Adrenal gland (tissue), 12 donors: ENCODE results near the gene TEX35. TPM values are rescaled to one million over a fixed set of nuclear protein-coding genes. Genes with fewer than 3 reads are reported as not detected.

Experiments
- DNase-seq, 7 donors: peaks; one replicate each; pipeline ENCODE4 v3.0.0-alpha.2; 2019 to 2020
- H3K27ac ChIP-seq, 5 donors: fragments of 200-600 bp; sonication (generic) in 4 of 5; 1 replicate in 3 of 5; 2 replicates in 2 of 5; pipeline versions ENCODE4 v1.5.1 to v1.8.0; 2016 to 2020; ENCODE audit warnings: mild to moderate bottlenecking in 1 of 5
- H3K27me3 ChIP-seq: fragments of 200-600 bp; 2 replicates; pipeline ENCODE4 v1.8.0; 2021
- H3K36me3 ChIP-seq, 2 donors: fragments of 200-600 bp; replicated peaks in 1 of 2; 1 replicate in 1 of 2; 2 replicates in 1 of 2; pipeline versions ENCODE4 v1.5.1 to v1.8.0; 2018 to 2022
- H3K4me1 ChIP-seq, 2 donors: fragments of 200-600 bp; replicated peaks in 1 of 2; 1 replicate in 1 of 2; 2 replicates in 1 of 2; pipeline versions ENCODE4 v1.5.1 to v1.8.0; 2018 to 2021
- H3K4me3 ChIP-seq, 4 donors: fragments of 200-600 bp; sonication (generic) in 3 of 4; one replicate each; pipeline ENCODE4 v1.5.1; 2016 to 2018
- H3K9me3 ChIP-seq, 3 donors: fragments of 200-600 bp; sonication (generic) in 1 of 3; replicated peaks in 1 of 3; 1 replicate in 2 of 3; 2 replicates in 1 of 3; pipeline versions ENCODE4 v1.5.1 to v1.8.0; 2016 to 2021
- POLR2A ChIP-seq, 2 donors: fragments of 450-650 bp; IDR thresholded peaks; one replicate each; pipeline ENCODE4 v1.6.1; 2017; ENCODE audit warnings: antibody characterized with exemption in 2 of 2, mild to moderate bottlenecking in 2 of 2, moderate library complexity in 1 of 2
- WGBS, 4 donors: extraction: QIAGEN DNeasy Blood & Tissue Kit in 2 of 4; methylation state at CpG; one replicate each; pipeline versions ENCODE4 v1.1.5 to v1.1.7; 2013 to 2017; 5-methylcytosine and 5-hydroxymethylcytosine counted together
- intact Hi-C, 2 donors: fragments of 100-400 bp; cut with DNase I; formaldehyde crosslinking; loops; one replicate each; pipeline versions ENCODE4 v1.14.1 to v1.15.0; 2022 to 2023
- polyA plus RNA-seq, 3 donors: library from polyadenylated mRNA; stranded (reverse); fragments of 200-250 nt in 2 of 3; fragments of 350-450 nt in 1 of 3; fragmentation: Illumina TruSeq in 1 of 3; extraction: RNeasy Lipid Tissue Mini Kit (QIAGEN cat#74804) in 1 of 3; gene quantifications; one replicate each; pipeline ENCODE4 v1.2.3, GENCODE V29; 2013 to 2014
- total RNA-seq, 9 donors: library from RNA; depleted of rRNA in 4 of 9; stranded (reverse); fragments of >200 nt in 4 of 9; fragments of 120-200 nt in 1 of 9; fragmentation: NEBNext Ultra II Directional in 1 of 9; extraction: Animal tissue kit (Norgen Biotek cat#: 25700) in 1 of 9; gene quantifications; one replicate each; pipeline versions ENCODE4 v1.1.0 to v1.2.4, GENCODE V29; 2013 to 2023
- TF ChIP-seq, protein P1 (sequence below), 6 experiments: fragments of 450-650 bp in 4 of 6; fragments of 200-600 bp in 2 of 6; sonication (generic) in 1 of 6; IDR thresholded peaks; 1 replicate in 5 of 6; 2 replicates in 1 of 6; pipeline versions ENCODE4 v1.5.1 to v1.8.0; 2016 to 2021; ENCODE audit warnings: antibody characterized with exemption in 6 of 6, mild to moderate bottlenecking in 2 of 6, moderate library complexity in 1 of 6
- donor health status: healthy with polysubstance abuse.
- donor health status: Bipolar disorder and iron deficiency.
- donor health status: DM: yes; HTN: yes; CAD: no.
- donor health status: DM: no; HTN: no; CAD: no.
- donor health status: DM: no; HTN: no; CAD: no.
- donor health status: DM: yes; HTN: yes; CAD: no.

The TEX35 gene
- total and polyA plus RNA-seq, 12 donors, result not detected

DNA sequence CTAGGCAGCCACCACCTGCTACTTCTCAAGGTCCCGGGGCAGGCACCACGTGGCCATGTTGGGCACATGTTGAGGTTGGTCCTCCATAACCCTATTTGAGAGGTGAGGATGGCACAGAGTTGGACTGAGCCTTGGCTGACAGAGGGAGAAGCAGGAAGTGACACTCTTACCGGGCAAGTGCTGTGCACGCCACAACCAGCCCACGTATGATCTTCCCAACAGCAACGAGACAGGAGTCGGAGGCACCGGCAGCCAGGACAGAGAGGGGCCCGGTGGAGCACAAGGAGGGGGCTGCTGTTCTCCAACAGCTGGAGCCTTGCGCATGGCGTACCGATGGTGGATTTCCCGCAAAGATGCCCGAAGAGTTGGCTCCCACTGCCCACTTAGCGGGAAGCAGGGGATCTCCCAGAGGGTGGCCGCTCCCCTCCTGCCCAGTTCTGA, 19.6 kb upstream of the TEX35 start:
- intact Hi-C loops, result no loop called here
- no peaks in the 10 kb centered on the region for H3K4me1 ChIP-seq
- H3K27me3 ChIP-seq, result no peaks in the 10 kb centered on the region
- H3K27ac ChIP-seq, result no peak overlapping the region
- no peaks in the 10 kb centered on the region for H3K36me3 ChIP-seq
- DNase-seq, result peak in 1 of 7 donors; percentile 33
- TF ChIP-seq, protein P1, sequence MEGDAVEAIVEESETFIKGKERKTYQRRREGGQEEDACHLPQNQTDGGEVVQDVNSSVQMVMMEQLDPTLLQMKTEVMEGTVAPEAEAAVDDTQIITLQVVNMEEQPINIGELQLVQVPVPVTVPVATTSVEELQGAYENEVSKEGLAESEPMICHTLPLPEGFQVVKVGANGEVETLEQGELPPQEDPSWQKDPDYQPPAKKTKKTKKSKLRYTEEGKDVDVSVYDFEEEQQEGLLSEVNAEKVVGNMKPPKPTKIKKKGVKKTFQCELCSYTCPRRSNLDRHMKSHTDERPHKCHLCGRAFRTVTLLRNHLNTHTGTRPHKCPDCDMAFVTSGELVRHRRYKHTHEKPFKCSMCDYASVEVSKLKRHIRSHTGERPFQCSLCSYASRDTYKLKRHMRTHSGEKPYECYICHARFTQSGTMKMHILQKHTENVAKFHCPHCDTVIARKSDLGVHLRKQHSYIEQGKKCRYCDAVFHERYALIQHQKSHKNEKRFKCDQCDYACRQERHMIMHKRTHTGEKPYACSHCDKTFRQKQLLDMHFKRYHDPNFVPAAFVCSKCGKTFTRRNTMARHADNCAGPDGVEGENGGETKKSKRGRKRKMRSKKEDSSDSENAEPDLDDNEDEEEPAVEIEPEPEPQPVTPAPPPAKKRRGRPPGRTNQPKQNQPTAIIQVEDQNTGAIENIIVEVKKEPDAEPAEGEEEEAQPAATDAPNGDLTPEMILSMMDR (IDR thresholded peaks at IDR 0.05), result no peak
- no peak for TF ChIP-seq POLR2A (IDR thresholded peaks at IDR 0.05)
- no peaks in the 10 kb centered on the region for H3K9me3 ChIP-seq
- no peak overlapping the region for H3K4me3 ChIP-seq
- 89 to 94% (median 92%) methylated on average over 16 of the region's 16 CpGs for WGBS, 4 donors

GRCh38 chr1:178494569-178494971, 18.3 kb upstream of the TEX35 start:
- intact Hi-C loops, result no loop called here
- DNase-seq, result peak in 1 of 7 donors; percentile 29
- no peaks in the 10 kb centered on the region for H3K4me1 ChIP-seq
- no peaks in the 10 kb centered on the region for H3K27me3 ChIP-seq
- no peak overlapping the region for H3K4me3 ChIP-seq
- H3K36me3 ChIP-seq, result no peaks in the 10 kb centered on the region
- H3K27ac ChIP-seq, result no peak overlapping the region
- 93 to 98% (median 95%) methylated on average over 8 to 13 of the region's 13 CpGs for WGBS, 4 donors
- H3K9me3 ChIP-seq, result no peaks in the 10 kb centered on the region
- TF ChIP-seq POLR2A (IDR thresholded peaks at IDR 0.05), result no peak
- TF ChIP-seq, protein P1 (IDR thresholded peaks at IDR 0.05), result no peak

DNA sequence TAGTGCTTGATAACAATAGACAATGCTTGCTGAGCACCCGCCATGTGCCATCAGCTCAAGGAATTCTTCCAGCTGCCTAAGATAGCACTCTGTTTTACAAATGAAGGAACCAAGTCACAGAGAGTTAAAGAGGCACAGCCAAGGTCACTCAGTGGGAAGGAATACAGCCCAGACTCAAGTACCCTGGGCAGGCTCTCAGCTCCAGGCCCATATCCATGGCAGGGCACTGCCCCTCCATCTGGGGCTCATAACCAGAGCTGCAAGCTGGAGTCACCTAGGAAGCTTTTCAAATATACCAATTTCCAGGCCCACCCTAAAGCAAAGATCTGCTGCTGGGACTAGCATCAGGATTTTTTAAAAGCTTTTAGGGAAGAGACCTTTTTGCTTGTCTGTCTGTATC, 17.8 kb upstream of the TEX35 start:
- Histone ChIP-seq H3K36me3 (no peaks in the 10 kb centered on the region), H3K27ac (no peak overlapping the region), H3K9me3 (no peaks in the 10 kb centered on the region), H3K4me1 (no peaks in the 10 kb centered on the region), H3K4me3 (no peak overlapping the region), H3K27me3 (no peaks in the 10 kb centered on the region)
- TF ChIP-seq, protein P1 (IDR thresholded peaks at IDR 0.05), result no peak
- TF ChIP-seq POLR2A (IDR thresholded peaks at IDR 0.05), result no peak
- 97 to 100% (median 99%) methylated on average over 1 of the region's 1 CpG for WGBS, 4 donors
- intact Hi-C loops, result no loop called here
- peak in 1 of 7 donors; percentile 25 for DNase-seq

GRCh38 chr1:178495741-178496409, 17.0 kb upstream of the TEX35 start:
- 83 to 92% (median 84%) methylated on average over 9 to 16 of the region's 16 CpGs for WGBS, 4 donors
- Histone ChIP-seq H3K4me1 (no peaks in the 10 kb centered on the region), H3K27ac (no peak overlapping the region), H3K9me3 (no peaks in the 10 kb centered on the region), H3K27me3 (no peaks in the 10 kb centered on the region), H3K36me3 (no peaks in the 10 kb centered on the region), H3K4me3 (no peak overlapping the region)
- no peak for TF ChIP-seq POLR2A (IDR thresholded peaks at IDR 0.05)
- TF ChIP-seq, protein P1 (IDR thresholded peaks at IDR 0.05), result no peak
- DNase-seq, result peak in 1 of 7 donors; percentile 13
- intact Hi-C loops, result no loop called here
